T-helper 17 cell (primary cell): ENCODE data around the gene GUCA1A. TPM values are rescaled to one million over a fixed set of nuclear protein-coding genes. Genes with fewer than 3 reads are reported as not detected.
A peak's percentile ranks its signal among the peaks of the same experiment; 100 is the strongest.
"Not testable (repeated sequence)": the region's sequence is repeated elsewhere in the genome, so short reads cannot be mapped to it uniquely, and the experiment has no call there.

Experiments used
- ATAC-seq: fragments of 150-1000 bp; cut with Tn5 transposase; 2 replicates; pipeline ENCODE4 v1.10.0; 2021; ENCODE audit warnings: mild to moderate bottlenecking, moderate library complexity
- DNase-seq, 3 donors: peaks; one replicate each; pipeline versions ENCODE4 v3.0.0 to v3.0.0-alpha.2; 2020 to 2021
- H3K9me3 ChIP-seq: one replicate; pipeline ENCODE4 v1.7.0; 2013; ENCODE audit warnings: low read length, mild to moderate bottlenecking; ENCODE audit not compliant: control insufficient read depth, poor library complexity, severe bottlenecking
- H3K27ac Mint-ChIP-seq: one replicate; pipeline ENCODE4 v1.8.0; 2022; ENCODE audit warnings: mild to moderate bottlenecking, moderate library complexity, mixed read lengths
- H3K27me3 Mint-ChIP-seq: one replicate; pipeline ENCODE4 v1.8.0; 2022; ENCODE audit warnings: mixed read lengths
- H3K36me3 Mint-ChIP-seq: one replicate; pipeline ENCODE4 v1.8.0; 2022; ENCODE audit warnings: low read depth, mixed read lengths
- H3K4me1 Mint-ChIP-seq: one replicate; pipeline ENCODE4 v1.8.0; 2022; ENCODE audit warnings: mild to moderate bottlenecking, mixed read lengths
- H3K4me3 Mint-ChIP-seq: one replicate; pipeline ENCODE4 v1.8.0; 2022; ENCODE audit warnings: mild to moderate bottlenecking, moderate library complexity, mixed read lengths
- total RNA-seq, 4 donors: library from RNA in 2 of 4; stranded (reverse) in 2 of 4; gene quantifications; one replicate each; pipeline ENCODE4 v1.2.3 and lab custom pipeline; 2022 to 2026

The GUCA1A gene
- total RNA-seq, 2 donors from 2014 or later: not detected

GRCh38 chr6:42154461-42155209, 18.5 kb upstream of the GUCA1A start:
- no peaks in the 10 kb centered on the region for H3K9me3 ChIP-seq
- Mint-ChIP-seq H3K27ac (no peak overlapping the region), H3K36me3 (no peaks in the 10 kb centered on the region), H3K4me3 (no peak overlapping the region), H3K27me3 (peaks cover 5% of the 10 kb centered on the region), H3K4me1 (peaks cover 2% of the 10 kb centered on the region)
- DNase-seq (no peak), ATAC-seq (no peak)

- no peaks in the 10 kb centered on the region for H3K36me3 Mint-ChIP-seq
- H3K4me1 Mint-ChIP-seq: peaks cover 2% of the 10 kb centered on the region
- DNase-seq (no peak), ATAC-seq (no peak)
- no peak overlapping the region for H3K27ac Mint-ChIP-seq
- H3K4me3 Mint-ChIP-seq: no peak overlapping the region
- H3K27me3 Mint-ChIP-seq: peaks cover 6% of the 10 kb centered on the region
- no peaks in the 10 kb centered on the region for H3K9me3 ChIP-seq
These were observed 17.9 kb upstream of the GUCA1A start for GRCh38 chr6:42155293-42155692.

- DNase-seq: no peak
- no peak overlapping the region for H3K27ac Mint-ChIP-seq
These were observed 16.5 kb upstream of the GUCA1A start for GRCh38 chr6:42156638-42157037.

DNA sequence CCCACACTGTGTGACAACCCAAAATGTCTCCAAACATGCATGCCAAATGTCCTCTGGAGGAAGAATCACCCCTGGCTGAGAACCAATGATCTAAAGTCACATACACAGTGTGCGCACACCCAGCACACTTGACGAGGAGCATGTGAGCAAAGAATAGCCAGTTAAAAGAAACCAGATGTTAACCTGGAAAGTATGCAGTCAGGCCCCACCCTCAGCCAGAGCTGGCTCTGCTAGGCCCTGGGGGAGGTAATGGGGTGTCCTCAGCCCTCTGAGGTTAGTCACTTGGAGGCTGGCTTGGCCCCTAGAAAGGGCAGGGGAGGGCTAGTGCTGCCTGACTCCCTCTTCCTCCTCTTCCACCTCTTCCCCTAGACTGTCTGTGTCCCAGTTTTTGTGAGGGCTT, 15.2 kb upstream of the GUCA1A start:
- Mint-ChIP-seq H3K4me3 (no peak overlapping the region), H3K36me3 (no peaks in the 10 kb centered on the region), H3K27me3 (peaks cover 18% of the 10 kb centered on the region), H3K27ac (no peak overlapping the region), H3K4me1 (peaks cover 2% of the 10 kb centered on the region)
- ATAC-seq: no peak
- no peak for DNase-seq
- H3K9me3 ChIP-seq: no peaks in the 10 kb centered on the region

More at GRCh38 chr6:42156638-42157037, 16.5 kb upstream of the GUCA1A start:
- Mint-ChIP-seq H3K4me1 (peaks cover 4% of the 10 kb centered on the region), H3K36me3 (no peaks in the 10 kb centered on the region), H3K4me3 (no peak overlapping the region), H3K27me3 (peaks cover 20% of the 10 kb centered on the region)
- ATAC-seq: no peak
- no peaks in the 10 kb centered on the region for H3K9me3 ChIP-seq

DNA sequence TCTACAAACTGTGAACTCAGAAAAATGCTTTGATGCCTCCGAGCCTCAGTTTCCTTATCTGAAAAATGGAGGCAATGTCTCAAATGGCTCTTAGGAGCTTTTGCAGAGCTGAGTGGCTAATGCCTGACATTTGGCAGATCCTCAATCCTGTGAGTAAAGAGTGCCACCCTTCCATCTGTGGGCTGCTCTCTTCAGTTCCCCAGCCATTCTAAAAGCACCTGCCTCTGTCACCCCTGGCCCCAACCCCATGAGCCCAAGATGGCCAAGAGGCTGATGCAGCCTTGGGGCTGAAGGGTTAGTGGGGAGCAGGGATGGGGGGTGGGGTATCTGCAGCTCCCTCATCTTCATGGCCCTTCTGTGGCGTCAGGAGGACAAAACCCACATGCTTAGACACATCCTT, 14.5 kb upstream of the GUCA1A start:
- no peak overlapping the region for H3K4me3 Mint-ChIP-seq
- H3K4me1 Mint-ChIP-seq: peaks cover 2% of the 10 kb centered on the region
- H3K9me3 ChIP-seq: no peaks in the 10 kb centered on the region
- H3K27ac Mint-ChIP-seq: no peak overlapping the region
- ATAC-seq: no peak
- H3K27me3 Mint-ChIP-seq: peaks cover 18% of the 10 kb centered on the region
- DNase-seq: no peak
- H3K36me3 Mint-ChIP-seq: no peaks in the 10 kb centered on the region

- Mint-ChIP-seq H3K36me3 (no peaks in the 10 kb centered on the region), H3K4me1 (peaks cover 2% of the 10 kb centered on the region), H3K27ac (no peak overlapping the region), H3K27me3 (peaks cover 18% of the 10 kb centered on the region), H3K4me3 (no peak overlapping the region)
- DNase-seq (no peak), ATAC-seq (no peak)
- H3K9me3 ChIP-seq: no peaks in the 10 kb centered on the region
These were observed 13.6 kb upstream of the GUCA1A start for GRCh38 chr6:42159431-42160024.

GRCh38 chr6:42162384-42162783, 10.8 kb upstream of the GUCA1A start:
- no peak overlapping the region for H3K27ac Mint-ChIP-seq

GRCh38 chr6:42162812-42163211, 10.4 kb upstream of the GUCA1A start:
- peaks cover 8% of the 10 kb centered on the region for H3K4me1 Mint-ChIP-seq
- ATAC-seq (no peak), DNase-seq (no peak)
- H3K27me3 Mint-ChIP-seq: peaks cover 18% of the 10 kb centered on the region
- H3K27ac Mint-ChIP-seq: no peak overlapping the region
- no peak overlapping the region for H3K4me3 Mint-ChIP-seq
- H3K9me3 ChIP-seq: no peaks in the 10 kb centered on the region
- no peaks in the 10 kb centered on the region for H3K36me3 Mint-ChIP-seq

More at GRCh38 chr6:42162384-42162783, 10.8 kb upstream of the GUCA1A start:
- H3K27me3 Mint-ChIP-seq: peaks cover 18% of the 10 kb centered on the region
- ATAC-seq (no peak), DNase-seq (no peak)
- H3K36me3 Mint-ChIP-seq: no peaks in the 10 kb centered on the region
- H3K9me3 ChIP-seq: no peaks in the 10 kb centered on the region
- peaks cover 8% of the 10 kb centered on the region for H3K4me1 Mint-ChIP-seq
- no peak overlapping the region for H3K4me3 Mint-ChIP-seq

GRCh38 chr6:42163981-42164380, 9.2 kb upstream of the GUCA1A start:
- H3K4me3 Mint-ChIP-seq: no peak overlapping the region
- DNase-seq: no peak
- no peaks in the 10 kb centered on the region for H3K9me3 ChIP-seq
- peaks cover 8% of the 10 kb centered on the region for H3K4me1 Mint-ChIP-seq
- no peak overlapping the region for H3K27ac Mint-ChIP-seq
- peaks cover 26% of the 10 kb centered on the region for H3K27me3 Mint-ChIP-seq
- H3K36me3 Mint-ChIP-seq: no peaks in the 10 kb centered on the region
- no peak for ATAC-seq

GRCh38 chr6:42165016-42165415, 8.1 kb upstream of the GUCA1A start:
- ATAC-seq (no peak), DNase-seq (no peak)
- no peaks in the 10 kb centered on the region for H3K9me3 ChIP-seq
- H3K4me3 Mint-ChIP-seq: no peak overlapping the region
- peaks cover 8% of the 10 kb centered on the region for H3K4me1 Mint-ChIP-seq
- no peaks in the 10 kb centered on the region for H3K36me3 Mint-ChIP-seq
- H3K27ac Mint-ChIP-seq: no peak overlapping the region
- peaks cover 26% of the 10 kb centered on the region for H3K27me3 Mint-ChIP-seq

DNA sequence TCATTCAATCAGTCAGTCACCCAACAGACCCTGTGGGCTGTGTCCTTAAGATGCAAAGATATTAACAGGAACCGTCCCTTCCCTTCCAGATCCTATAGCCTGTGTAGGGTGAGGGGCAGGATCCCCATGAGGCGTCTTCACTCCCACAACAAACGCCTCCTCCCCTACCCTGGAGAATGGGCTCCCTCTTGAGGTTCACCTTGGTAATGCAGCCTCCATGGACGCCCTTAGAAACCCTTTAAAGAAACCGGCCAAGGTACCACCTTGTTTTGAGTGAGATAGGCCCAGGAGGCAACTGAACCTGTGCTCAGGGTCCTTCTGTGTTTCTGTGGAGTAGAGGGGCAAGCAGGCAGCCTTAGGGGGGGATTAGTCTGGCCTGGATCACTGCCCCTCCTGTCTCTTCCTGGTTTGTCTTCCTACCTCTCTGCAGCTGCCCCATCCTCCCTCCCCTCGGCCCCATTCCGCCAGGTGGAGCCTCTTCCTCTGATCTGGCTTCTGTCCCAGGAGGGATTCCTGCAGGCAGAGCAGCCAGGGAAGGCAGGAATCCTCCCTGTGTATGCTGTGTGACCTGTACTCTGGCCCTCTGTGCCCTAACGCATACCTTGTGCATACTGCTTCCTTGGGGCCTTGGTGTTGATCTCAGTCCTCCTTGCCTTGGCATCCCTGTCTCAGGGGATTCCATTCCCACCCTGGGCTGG, 6.6 kb upstream of the GUCA1A start:
- DNase-seq: peak; percentile 54 to 77 (median 61)
- H3K27ac Mint-ChIP-seq: no peak overlapping the region

GRCh38 chr6:42168650-42169049, 4.5 kb upstream of the GUCA1A start:
- DNase-seq: no peak
- no peaks in the 10 kb centered on the region for H3K9me3 ChIP-seq
- Mint-ChIP-seq H3K36me3 (no peaks in the 10 kb centered on the region), H3K4me3 (no peak overlapping the region), H3K27me3 (peaks cover 12% of the 10 kb centered on the region), H3K27ac (no peak overlapping the region), H3K4me1 (peaks cover 7% of the 10 kb centered on the region)
- ATAC-seq: no peak

More for the DNA sequence above, 6.6 kb upstream of the GUCA1A start:
- peak; percentile 92 for ATAC-seq
- peaks cover 7% of the 10 kb centered on the region for H3K4me1 Mint-ChIP-seq
- peaks cover 11% of the 10 kb centered on the region for H3K27me3 Mint-ChIP-seq
- no peaks in the 10 kb centered on the region for H3K36me3 Mint-ChIP-seq
- H3K4me3 Mint-ChIP-seq: peak overlapping the region; percentile 31
- H3K9me3 ChIP-seq: no peaks in the 10 kb centered on the region

DNA sequence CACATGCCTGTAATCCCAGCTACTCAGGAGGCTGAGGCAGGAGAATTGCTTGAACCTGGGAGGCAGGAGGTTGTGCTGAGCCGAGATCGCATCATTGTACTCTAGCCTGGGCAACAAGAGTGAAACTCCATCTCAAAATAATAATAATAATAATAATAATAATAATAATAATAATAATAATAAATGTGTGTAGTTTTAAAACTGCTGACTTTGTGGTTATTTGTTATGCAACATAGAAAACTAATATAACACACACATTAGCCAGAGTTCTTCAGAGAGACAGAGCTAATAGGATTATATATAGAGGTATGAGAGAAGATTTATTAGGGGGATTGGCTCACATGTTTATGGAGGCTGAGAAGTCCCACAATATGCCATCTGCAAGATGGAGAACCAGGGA, 3.4 kb upstream of the GUCA1A start:
- H3K4me3 Mint-ChIP-seq, H3K27ac Mint-ChIP-seq, H3K9me3 ChIP-seq: not testable (repeated sequence)

More for the DNA sequence above, 3.4 kb upstream of the GUCA1A start:
- H3K4me1 Mint-ChIP-seq, DNase-seq, H3K36me3 Mint-ChIP-seq, ATAC-seq: not testable (repeated sequence)
- H3K27me3 Mint-ChIP-seq: peaks cover 13% of the 10 kb centered on the region
